Chondrocyte (in vitro differentiated cells): ENCODE measurements around the gene CDHR5. TPM values are rescaled to one million over a fixed set of nuclear protein-coding genes. Genes with fewer than 3 reads are reported as not detected.
"Not testable (repeated sequence)": the region's sequence is repeated elsewhere in the genome, so short reads cannot be mapped to it uniquely, and the experiment has no call there.

ENCODE experiments used
- DNase-seq: peaks from one replicate; pipeline ENCODE4 v3.0.0; 2021; ENCODE audit warnings: mixed read lengths, low spot score
- H3K27ac Mint-ChIP-seq: one replicate; pipeline ENCODE4 v1.8.0; 2021; ENCODE audit warnings: mild to moderate bottlenecking, moderate library complexity, mixed read lengths; ENCODE audit not compliant: unreplicated experiment
- H3K27me3 Mint-ChIP-seq: 2 replicates; pipeline ENCODE4 v1.8.0; 2021; ENCODE audit warnings: low read depth, mixed read lengths
- H3K36me3 Mint-ChIP-seq: 2 replicates; pipeline ENCODE4 v1.8.0; 2021; ENCODE audit warnings: low read depth, mixed read lengths
- H3K4me1 Mint-ChIP-seq: 2 replicates; pipeline ENCODE4 v1.8.0; 2021; ENCODE audit warnings: low read depth, mild to moderate bottlenecking, mixed read lengths
- H3K4me3 Mint-ChIP-seq: one replicate; pipeline ENCODE4 v1.8.0; 2021; ENCODE audit warnings: mild to moderate bottlenecking, moderate library complexity, mixed read lengths; ENCODE audit not compliant: unreplicated experiment
- H3K9me3 Mint-ChIP-seq: 2 replicates; pipeline ENCODE4 v1.8.0; 2021; ENCODE audit warnings: low read depth, mixed read lengths
- CTCF ChIP-seq: fragments of 200-600 bp; sonication (generic); IDR thresholded peaks from 2 replicates; pipeline ENCODE4 v1.5.0; 2021; ENCODE audit warnings: antibody characterized with exemption, mild to moderate bottlenecking, moderate library complexity
- total RNA-seq: library from RNA; stranded (reverse); gene quantifications from 3 replicates; pipeline ENCODE4 v1.2.1, GENCODE V29; 2021

Gene CDHR5
- total RNA-seq, 1 donor from 2014 or later = not detected

- Mint-ChIP-seq H3K36me3 (peaks cover 11% of the 10 kb centered on the region), H3K4me3 (no peak overlapping the region), H3K27me3 (no peaks in the 10 kb centered on the region), H3K27ac (no peak overlapping the region), H3K4me1 (no peaks in the 10 kb centered on the region), H3K9me3 (no peaks in the 10 kb centered on the region)
- no peak for DNase-seq
- no peak for TF ChIP-seq CTCF
Observed at GRCh38 chr11:650482-650881, 25.7 kb upstream of the CDHR5 start.

- not testable (repeated sequence) for DNase-seq, H3K9me3 Mint-ChIP-seq, H3K27ac Mint-ChIP-seq, H3K4me1 Mint-ChIP-seq, H3K4me3 Mint-ChIP-seq, H3K27me3 Mint-ChIP-seq
- H3K36me3 Mint-ChIP-seq = peaks cover 11% of the 10 kb centered on the region
Observed at GRCh38 chr11:647672-648158, 23.0 kb upstream of the CDHR5 start.

- Mint-ChIP-seq H3K27ac (no peak overlapping the region), H3K36me3 (peaks cover 9% of the 10 kb centered on the region), H3K27me3 (no peaks in the 10 kb centered on the region), H3K9me3 (no peaks in the 10 kb centered on the region), H3K4me1 (no peaks in the 10 kb centered on the region), H3K4me3 (no peak overlapping the region)
- TF ChIP-seq CTCF = no peak
- no peak for DNase-seq
Observed at GRCh38 chr11:646214-646613, 21.5 kb upstream of the CDHR5 start.

- H3K9me3 Mint-ChIP-seq = no peaks in the 10 kb centered on the region
- no peaks in the 10 kb centered on the region for H3K4me1 Mint-ChIP-seq
- no peak for TF ChIP-seq CTCF
- H3K27ac Mint-ChIP-seq = no peak overlapping the region
- H3K4me3 Mint-ChIP-seq = no peak overlapping the region
- no peaks in the 10 kb centered on the region for H3K27me3 Mint-ChIP-seq
- DNase-seq = no peak
- H3K36me3 Mint-ChIP-seq = peaks cover 8% of the 10 kb centered on the region
Observed at GRCh38 chr11:645536-645935, 20.8 kb upstream of the CDHR5 start.

- Mint-ChIP-seq H3K4me1 (peaks cover under 1% of the 10 kb centered on the region), H3K9me3 (no peaks in the 10 kb centered on the region), H3K4me3 (no peak overlapping the region), H3K27me3 (no peaks in the 10 kb centered on the region), H3K27ac (no peak overlapping the region), H3K36me3 (peaks cover 5% of the 10 kb centered on the region)
- TF ChIP-seq CTCF = no peak
- DNase-seq = no peak
Observed at GRCh38 chr11:643849-644738, 19.3 kb upstream of the CDHR5 start.

- no peak for TF ChIP-seq CTCF
- H3K4me1 Mint-ChIP-seq = peaks cover 7% of the 10 kb centered on the region
- no peak overlapping the region for H3K27ac Mint-ChIP-seq
- no peak overlapping the region for H3K4me3 Mint-ChIP-seq
- no peak for DNase-seq
- H3K9me3 Mint-ChIP-seq = no peaks in the 10 kb centered on the region
- H3K36me3 Mint-ChIP-seq = peaks cover 4% of the 10 kb centered on the region
- no peaks in the 10 kb centered on the region for H3K27me3 Mint-ChIP-seq
Observed at GRCh38 chr11:643366-643765, 18.6 kb upstream of the CDHR5 start.
